Umbilical cord (tissue), 2 donors: ENCODE data around the gene HTR7. TPM values are rescaled to one million over a fixed set of nuclear protein-coding genes. Genes with fewer than 3 reads are reported as not detected.

Source experiments
- DNase-seq: peaks from one replicate; pipeline ENCODE4 v3.0.0-alpha.2; 2015; ENCODE audit warnings: low spot score
- total RNA-seq: library from RNA; depleted of rRNA; stranded (reverse); fragments of >200 nt; gene quantifications from one replicate; pipeline ENCODE4 v1.2.3, GENCODE V29; 2014; ENCODE audit warnings: low replicate concordance; ENCODE audit not compliant: insufficient read depth

Gene HTR7
- total RNA-seq, 1 donor from 2014 or later, result 6.0 TPM

- DNase-seq, result no peak
Measured at GRCh38 chr10:90804354-90804753, 53.5 kb downstream of the HTR7 start.

DNA sequence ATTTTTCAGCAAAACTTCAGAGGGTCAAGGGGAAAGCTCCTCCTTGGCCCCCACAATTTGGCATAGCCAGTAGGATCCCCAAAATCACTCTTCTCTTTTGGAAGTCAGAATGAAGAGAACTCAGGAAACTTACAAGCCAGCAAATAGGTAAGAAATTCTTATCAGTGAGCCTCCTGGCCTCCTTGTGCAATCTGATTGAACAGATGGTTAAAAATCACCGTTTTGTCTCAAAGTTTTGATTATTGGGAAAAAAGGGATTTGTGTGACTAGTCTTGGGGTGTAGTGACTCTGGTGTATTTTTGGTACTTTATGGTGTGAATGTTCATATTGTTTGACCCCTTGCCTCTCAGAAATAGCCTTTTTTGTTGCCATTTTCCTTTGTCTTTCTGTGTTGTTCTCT is 56.2 kb downstream of the HTR7 start:
- DNase-seq, result no peak

DNA sequence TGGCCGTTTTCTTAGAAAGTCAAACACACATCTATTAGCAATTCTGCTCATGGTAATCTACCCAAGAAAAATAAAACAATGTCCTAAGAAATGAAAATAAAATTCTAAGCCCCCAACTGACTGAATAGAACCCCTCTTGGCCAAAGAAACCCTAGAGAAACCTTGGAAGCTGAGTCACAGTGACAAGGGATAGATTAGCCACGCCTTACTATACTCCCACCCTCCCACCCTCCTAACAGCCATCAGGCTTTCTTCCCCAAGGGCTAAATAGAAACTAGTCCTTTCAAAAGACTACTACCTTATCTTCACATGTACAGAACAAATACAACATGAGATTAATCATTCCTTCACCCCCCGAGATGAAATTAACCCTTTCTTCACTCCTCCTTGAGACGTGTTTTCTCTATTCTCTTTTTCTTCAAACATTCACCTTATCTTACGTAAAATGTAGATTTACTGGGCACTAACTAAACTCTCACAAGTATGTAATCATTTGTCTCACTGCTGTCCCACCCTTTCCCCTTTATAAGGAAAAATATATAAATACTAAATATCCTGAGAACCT is 57.5 kb downstream of the HTR7 start:
- DNase-seq, result no peak

DNA sequence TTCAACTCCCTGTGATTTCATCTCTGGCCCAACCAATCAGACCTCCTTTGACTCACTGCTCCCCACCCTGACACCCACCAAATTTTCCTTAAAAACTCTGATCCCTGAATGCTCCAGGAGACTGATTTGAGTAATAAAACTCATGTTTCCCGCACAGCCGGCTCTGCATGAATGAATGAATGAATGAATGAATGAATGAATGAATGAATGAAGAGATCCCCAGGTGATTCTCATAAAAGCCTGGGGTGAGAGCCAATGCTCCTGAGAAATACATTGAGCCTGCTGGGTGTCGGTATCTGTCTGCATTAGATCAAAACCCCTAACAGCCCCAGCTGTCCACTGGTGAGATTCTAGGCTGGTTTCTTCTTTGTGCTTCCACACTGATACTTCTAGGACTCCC is 58.7 kb downstream of the HTR7 start:
- DNase-seq, result no peak

GRCh38 chr10:90798482-90798881 is 59.4 kb downstream of the HTR7 start:
- DNase-seq, result no peak

DNA sequence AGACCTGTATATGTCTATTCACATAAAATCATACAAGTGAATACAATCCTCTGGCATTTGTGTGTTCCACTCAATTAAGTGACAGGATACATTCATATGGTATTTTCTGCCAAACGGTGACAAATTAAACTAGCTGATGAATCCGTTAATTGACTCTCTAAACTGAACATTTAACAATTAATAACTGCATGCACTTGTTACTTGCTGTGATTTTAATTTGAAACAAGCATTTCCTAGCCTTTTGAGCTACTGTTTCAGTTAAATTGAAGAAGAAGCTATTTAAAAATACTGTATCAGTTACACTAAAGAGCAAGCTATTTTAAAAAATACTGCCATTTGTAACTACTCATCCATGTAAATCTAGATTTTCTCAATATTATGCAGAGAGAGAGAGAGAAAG is 67.4 kb downstream of the HTR7 start:
- DNase-seq, result no peak

GRCh38 chr10:90788968-90789367 is 68.9 kb downstream of the HTR7 start:
- no peak for DNase-seq

- no peak for DNase-seq
Measured at GRCh38 chr10:90788199-90788491, 69.7 kb downstream of the HTR7 start.

- DNase-seq, result peak; percentile 34
Measured at GRCh38 chr10:90787393-90788198, 70.2 kb downstream of the HTR7 start.

DNA sequence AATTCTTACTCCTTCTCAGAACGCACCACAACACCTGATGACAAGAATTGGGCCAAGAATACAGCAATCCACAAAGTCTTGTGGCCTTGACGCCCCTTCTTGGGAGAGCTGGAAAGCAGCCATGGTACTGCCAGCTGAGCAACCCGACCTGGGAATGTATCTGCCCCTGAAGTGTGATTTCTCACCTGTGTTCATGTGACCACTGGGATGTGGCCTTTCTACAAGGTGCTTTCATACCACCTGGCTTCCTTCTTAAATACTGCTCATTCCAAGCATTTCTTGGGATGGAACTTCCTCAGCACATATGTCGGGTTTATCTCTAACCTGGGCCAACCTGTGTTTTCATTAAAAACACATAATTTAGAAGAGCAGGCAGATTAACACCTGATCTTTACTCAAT is 72.1 kb downstream of the HTR7 start:
- no peak for DNase-seq

DNA sequence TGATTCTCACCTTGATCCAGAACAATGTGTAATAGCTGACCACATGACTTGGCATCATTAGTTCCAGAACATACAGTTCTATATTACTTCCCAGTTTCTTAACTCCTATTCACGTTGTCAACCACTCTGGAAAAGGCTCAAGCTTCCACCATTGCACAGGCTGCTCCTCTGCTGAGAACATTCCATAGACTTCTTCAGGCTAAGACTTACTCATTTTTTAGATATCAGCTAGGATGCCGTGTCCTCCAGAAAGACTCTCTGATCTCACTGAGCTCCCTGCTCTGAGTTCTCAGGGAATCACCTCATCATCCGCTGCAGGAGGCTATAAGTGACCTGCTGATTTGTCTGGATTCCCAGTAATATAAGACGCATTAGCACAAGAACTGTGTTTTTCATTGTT is 73.1 kb downstream of the HTR7 start:
- peak; percentile 65 for DNase-seq

- DNase-seq, result no peak
Measured at GRCh38 chr10:90780488-90780887, 77.4 kb downstream of the HTR7 start.

GRCh38 chr10:90779548-90779947 is 78.3 kb downstream of the HTR7 start:
- DNase-seq, result no peak

DNA sequence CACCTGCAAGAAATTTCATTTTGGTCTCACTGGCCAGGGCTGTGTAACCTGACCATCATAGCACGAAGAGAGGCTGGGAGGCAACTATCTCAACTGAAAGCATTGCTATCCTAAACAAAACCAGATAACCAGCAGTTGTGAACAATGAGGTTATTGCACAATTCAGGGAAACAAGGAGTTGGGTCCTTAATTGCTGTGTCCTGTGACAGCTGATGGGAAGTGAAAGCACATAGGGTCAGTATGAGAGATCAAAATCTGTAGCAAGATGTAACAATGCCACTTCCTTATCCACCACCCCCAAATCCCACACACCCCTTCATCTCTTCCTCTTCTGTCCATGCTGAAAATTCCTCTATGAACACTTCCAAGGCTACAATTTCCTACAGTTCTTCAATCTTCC is 80.2 kb downstream of the HTR7 start:
- peak; percentile 5 for DNase-seq

GRCh38 chr10:90775351-90776028 is 82.3 kb downstream of the HTR7 start:
- DNase-seq, result peak; percentile 9

GRCh38 chr10:90769946-90770841 is 87.6 kb downstream of the HTR7 start:
- DNase-seq, result no peak

DNA sequence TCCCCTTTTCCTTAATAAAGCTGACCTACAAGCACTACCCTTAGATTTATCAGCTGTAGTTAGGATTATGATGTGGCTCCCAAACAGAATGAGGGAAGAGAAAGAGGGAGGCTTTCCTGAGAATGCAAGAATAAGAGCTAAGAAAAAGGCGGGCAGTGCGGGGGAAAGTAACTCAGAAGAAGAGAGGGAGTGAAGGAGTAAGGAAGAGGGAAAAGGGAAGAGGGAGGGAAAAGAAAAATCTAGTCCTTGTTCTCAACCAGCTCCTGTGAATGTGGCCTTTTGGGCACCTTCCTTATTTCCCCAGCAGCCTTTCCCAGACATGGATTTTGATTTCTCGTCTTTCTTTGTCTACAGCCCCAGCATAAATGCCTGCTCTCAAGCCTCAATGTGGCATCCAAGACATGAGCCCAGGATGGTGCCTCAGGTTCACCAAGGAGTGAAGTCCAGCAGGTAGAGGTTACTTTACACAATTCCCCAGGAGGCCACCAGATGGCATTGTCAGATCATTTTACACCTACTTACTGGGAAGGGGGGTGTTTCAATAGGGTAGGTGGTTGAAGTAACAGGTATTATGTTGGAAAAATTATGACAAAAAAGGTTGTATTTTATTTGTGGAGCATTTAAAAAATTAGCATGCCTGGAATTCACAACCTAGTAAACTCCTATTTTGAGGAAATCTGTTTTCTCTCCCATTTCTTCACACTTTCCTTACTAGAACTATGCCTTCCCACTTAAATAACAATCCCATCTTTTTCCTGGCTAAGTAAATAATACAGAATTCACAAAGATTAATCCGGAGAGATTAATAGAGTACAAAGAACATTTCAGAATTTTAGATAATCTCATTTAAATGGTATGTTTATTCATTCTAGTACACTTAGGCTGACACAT is 106.5 kb downstream of the HTR7 start:
- peak; percentile 26 for DNase-seq

GRCh38 chr10:90746829-90747228 is 111.0 kb downstream of the HTR7 start:
- DNase-seq, result no peak

- no peak for DNase-seq
Measured at GRCh38 chr10:90745565-90745964, 112.3 kb downstream of the HTR7 start.

- DNase-seq, result no peak
Measured at GRCh38 chr10:90743291-90743690, 114.5 kb downstream of the HTR7 start.

DNA sequence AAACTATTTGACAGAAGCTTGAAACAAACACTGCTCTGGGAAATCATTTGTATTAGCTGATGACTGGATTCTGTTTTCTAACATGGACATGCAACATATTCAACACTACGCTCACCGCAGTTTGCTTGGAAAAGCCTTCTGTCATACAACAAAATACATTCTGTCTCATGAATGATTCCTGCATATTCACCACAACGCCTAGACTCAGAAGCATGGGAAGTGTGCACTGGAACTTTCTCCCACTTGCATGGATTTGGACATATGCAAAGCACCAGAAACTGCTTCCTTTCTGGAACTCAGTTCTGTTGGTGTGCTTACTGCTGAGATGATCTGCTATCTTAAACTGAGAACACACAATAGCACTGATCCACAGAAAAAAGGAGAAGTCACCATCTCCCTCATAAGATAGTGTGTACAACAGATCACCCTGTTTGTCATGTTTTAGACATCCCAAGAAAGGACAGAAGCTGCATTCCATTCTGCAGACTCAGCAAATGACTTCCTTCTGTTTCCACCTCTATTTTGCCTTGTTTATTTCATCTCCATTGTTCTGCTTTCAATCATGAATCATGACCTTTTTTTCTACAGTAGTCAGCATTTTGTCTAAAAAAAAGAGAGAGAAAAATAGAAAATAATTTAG is 115.8 kb downstream of the HTR7 start:
- peak; percentile 35 for DNase-seq
